ENCODE data around the gene ANTXR1.

GRCh38 chr2:69087211-69087911, 74.4 kb downstream of the ANTXR1 start:
- no peak for TF ChIP-seq CTCF (IDR thresholded peaks at IDR 0.05; ENCODE audit: extremely low read depth in 1 of 2, insufficient read depth in 1 of 2, low read depth in 1 of 2, low read length in 2 of 2)
- no peak for TF ChIP-seq EZH2 (IDR thresholded peaks at IDR 0.05; ENCODE audit: borderline replicate concordance, low read depth, low read length, severe bottlenecking)
- TF ChIP-seq POLR2AphosphoS5 (IDR thresholded peaks at IDR 0.05; ENCODE audit: insufficient read depth, low read depth, low read length) = no peak
- TF ChIP-seq MAX (IDR thresholded peaks at IDR 0.05; ENCODE audit: insufficient read depth, insufficient read length) = no peak
